A673 (cell line): Measurements from ENCODE around the gene NDUFV2.

Experiments
- CTCF ChIP-seq: fragments of 300-800, 200-600 bp; sonication (generic); conservative IDR thresholded peaks from 2 replicates; pipeline ENCODE4 v1.5.1; 2017; ENCODE audit warnings: low read depth, mild to moderate bottlenecking, antibody characterized with exemption, low read length, moderate library complexity, mixed read lengths
- EZH2 ChIP-seq: fragments of 200-600 bp; sonication (generic); IDR thresholded peaks from 2 replicates; pipeline ENCODE4 v1.6.1; 2017; ENCODE audit warnings: borderline replicate concordance, low read depth, mild to moderate bottlenecking, mixed read lengths, antibody characterized with exemption, low read length; ENCODE audit not compliant: poor library complexity, severe bottlenecking

GRCh38 chr18:9157806-9158205, 55.3 kb downstream of the NDUFV2 start:
- TF ChIP-seq CTCF, result no peak
- no peak for TF ChIP-seq EZH2
